GM19395 (cell line): ENCODE measurements around the gene FAM20C.

Experiments
- ATAC-seq: cut with Tn5 transposase; IDR thresholded peaks from one replicate; pipeline ENCODE4 v1.9.1; 2021; ENCODE audit warnings: mild to moderate bottlenecking, moderate library complexity; ENCODE audit not compliant: unreplicated experiment

The FAM20C gene

GRCh38 chr7:207418-208129, 15.2 kb downstream of the FAM20C start:
- no peak for ATAC-seq

GRCh38 chr7:208130-208673, 15.8 kb downstream of the FAM20C start:
- no peak for ATAC-seq

- ATAC-seq, result no peak
Measured at GRCh38 chr7:208816-209215, 16.4 kb downstream of the FAM20C start.

- no peak for ATAC-seq
Measured at GRCh38 chr7:209416-209815, 17.0 kb downstream of the FAM20C start.

GRCh38 chr7:209906-210305, 17.5 kb downstream of the FAM20C start:
- ATAC-seq, result no peak

GRCh38 chr7:210401-210925, 18.1 kb downstream of the FAM20C start:
- ATAC-seq, result no peak

- ATAC-seq, result no peak
Measured at GRCh38 chr7:211033-211714, 18.8 kb downstream of the FAM20C start.

GRCh38 chr7:211715-212058, 19.3 kb downstream of the FAM20C start:
- no peak for ATAC-seq

GRCh38 chr7:212754-213153, 20.4 kb downstream of the FAM20C start:
- no peak for ATAC-seq

- no peak for ATAC-seq
Measured at GRCh38 chr7:213324-213993, 21.1 kb downstream of the FAM20C start.

DNA sequence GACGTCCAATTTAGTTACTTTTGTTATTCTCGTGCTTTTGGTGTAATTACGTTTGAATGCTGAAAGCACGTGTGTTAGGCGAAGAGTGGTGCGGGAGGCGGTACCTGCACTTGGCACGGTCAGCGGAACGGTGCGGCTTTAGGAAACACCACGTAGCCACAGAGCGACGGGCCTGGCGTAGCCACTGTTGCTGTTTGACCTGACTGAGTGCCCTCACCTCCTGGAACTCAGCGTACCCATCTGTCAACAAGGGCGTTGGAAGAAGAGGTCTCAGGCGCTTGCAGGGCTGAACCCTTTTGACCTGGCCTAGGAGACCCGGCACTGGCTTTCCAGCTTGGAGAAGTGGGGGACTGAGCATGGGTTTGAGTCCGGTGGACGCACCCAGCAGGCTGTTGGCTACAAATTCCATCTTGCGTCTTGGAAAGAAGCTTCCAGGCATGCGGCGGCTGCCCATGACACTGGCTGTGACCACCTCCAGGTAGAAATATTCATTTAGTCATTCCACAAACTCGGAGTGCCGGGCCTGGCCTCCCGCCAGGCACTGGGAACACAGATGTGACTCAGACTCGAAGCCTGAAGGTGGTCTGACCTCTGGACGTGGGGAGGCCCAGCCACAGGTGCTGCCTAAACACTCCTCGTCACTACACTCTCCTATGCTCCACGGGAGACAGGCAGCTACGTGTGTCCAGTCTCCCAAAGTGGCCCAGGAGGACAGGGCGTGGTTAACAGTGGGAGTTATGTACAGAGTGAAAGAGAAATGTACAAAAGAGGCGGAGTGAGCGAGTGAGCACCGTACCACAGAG, 22.2 kb downstream of the FAM20C start:
- ATAC-seq, result no peak

- ATAC-seq, result no peak
Measured at GRCh38 chr7:216360-217300, 24.3 kb downstream of the FAM20C start.

DNA sequence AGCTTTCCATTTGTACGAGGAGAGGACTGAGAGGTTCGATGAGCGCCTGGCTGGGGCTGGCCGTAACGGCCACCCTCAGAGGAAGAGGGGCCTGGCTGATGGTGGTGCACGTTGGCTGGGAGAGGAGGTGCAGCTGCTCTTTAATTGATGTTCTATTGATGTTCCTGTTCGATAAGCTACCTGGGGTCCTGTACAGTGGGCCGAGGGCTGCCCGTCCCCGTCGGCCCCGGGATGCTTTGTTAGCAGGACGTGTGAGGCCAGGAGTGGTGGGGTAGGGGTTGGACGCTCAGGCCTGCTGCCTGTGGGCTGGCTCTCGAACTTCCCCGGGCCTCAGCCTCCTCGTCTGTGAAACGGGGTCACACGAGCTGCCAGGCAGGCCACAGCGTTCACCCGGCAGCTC, 25.4 kb downstream of the FAM20C start:
- ATAC-seq, result no peak

DNA sequence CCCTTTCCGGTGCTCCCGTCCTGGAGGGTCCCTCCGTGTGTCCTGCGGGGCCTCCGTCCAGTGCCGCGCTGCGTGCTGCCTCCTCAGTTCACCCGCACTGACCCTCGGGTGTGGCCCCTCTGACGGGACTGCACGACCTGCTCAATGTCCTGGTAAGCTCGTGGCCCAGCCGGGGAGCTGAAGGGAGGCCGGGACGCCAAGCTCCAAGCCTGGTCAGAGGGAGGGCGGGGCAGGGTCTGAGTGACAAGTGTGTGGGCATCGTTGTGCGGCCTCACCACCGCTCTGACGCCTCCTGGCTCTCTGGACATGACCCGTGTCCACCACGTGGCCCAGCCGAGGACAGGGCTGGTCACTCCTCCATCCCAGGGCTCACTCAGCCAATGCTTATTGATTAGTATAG, 25.9 kb downstream of the FAM20C start:
- no peak for ATAC-seq

DNA sequence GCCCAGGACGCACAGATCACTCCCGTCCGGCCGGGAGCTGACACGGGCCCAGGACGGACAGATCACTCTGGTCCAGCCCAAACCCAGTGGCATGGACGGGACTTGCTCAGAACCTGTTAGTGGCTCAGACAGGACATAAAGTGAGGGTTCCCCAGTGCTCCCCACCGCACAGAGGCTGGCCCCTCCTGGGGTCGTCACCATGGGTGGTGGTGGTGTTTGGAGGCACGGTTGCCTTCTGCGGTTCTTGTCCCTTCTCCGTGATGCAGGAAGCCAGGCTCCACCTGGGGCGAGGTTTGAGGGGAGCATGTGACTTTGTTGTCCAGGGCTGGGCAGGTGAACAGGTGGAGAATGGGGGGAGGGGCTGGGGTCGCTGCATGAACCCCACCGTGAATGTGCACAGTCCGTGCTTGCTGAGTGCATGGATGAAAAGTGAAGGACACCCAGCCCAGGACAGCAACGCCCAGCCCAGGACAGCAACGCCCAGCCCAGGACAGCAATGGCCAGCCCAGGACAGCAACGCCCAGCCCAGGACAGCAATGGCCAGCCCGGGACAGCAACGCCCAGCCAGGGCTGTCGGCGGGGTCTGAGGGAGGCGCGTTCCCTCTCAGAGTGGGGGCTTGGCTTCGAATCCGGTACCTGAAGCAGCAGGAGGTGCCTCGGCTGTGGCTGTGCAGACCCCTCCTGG, 26.7 kb downstream of the FAM20C start:
- ATAC-seq, result no peak

DNA sequence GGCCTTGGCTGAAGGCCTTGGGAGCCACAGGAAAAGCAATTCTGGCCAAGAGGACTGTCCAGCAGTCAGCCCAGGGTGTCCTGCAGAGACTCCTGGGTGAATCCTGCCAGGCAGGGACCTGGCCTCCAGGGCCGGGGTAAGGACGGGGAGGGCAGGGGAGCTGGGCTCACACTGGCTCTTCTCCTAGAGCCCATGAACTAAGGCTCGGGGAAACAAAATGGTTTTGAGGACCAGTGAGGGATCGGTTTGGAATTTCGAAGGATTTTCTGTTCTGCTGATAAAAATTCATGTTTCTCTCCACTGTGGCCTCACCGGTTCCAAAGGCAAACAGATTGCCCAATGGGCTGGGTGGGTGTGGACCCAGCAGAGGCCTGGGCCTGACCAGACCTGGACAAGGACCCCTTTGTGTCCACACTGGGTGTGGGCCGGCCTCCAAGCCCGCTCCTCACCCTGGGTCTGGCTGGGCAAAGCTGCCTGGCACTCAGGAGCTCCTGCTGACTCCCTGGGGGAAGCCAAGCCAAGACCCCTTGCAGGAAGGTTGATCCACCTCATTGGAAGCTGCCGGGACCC, 27.3 kb downstream of the FAM20C start:
- ATAC-seq, result no peak

DNA sequence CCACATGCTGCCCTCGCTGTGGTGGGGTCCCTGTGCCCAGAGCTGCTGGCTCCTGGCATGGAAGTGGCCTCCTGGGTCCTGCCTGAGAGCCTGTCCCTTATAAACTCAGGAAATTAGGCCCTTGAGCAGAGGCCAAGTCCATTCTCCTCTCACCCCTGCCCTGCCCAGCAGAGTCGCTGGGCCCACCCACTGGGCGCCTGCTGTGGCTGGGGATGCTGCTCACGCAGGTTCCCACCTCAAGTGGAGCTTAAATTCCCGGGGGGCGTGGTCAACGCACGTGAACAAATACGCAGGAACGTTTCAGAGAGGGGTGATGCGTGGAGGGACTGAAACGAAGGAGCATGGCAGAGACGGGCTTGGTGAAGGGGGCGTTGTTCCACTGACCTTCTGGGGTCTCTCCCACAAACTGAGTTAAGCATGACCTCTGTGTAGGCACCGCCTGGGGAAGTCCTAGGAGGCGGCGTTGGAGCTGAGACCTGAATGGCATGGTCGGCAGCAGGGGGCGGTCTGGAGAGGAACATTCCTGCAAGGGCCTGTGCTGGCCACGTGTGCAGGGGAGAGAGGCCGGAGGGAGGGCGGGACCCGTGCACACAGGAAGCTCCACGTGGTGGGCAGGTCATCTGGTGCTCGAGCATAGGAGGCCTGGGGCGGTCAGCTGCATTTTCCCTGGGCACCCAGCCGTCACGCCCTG, 27.9 kb downstream of the FAM20C start:
- no peak for ATAC-seq

DNA sequence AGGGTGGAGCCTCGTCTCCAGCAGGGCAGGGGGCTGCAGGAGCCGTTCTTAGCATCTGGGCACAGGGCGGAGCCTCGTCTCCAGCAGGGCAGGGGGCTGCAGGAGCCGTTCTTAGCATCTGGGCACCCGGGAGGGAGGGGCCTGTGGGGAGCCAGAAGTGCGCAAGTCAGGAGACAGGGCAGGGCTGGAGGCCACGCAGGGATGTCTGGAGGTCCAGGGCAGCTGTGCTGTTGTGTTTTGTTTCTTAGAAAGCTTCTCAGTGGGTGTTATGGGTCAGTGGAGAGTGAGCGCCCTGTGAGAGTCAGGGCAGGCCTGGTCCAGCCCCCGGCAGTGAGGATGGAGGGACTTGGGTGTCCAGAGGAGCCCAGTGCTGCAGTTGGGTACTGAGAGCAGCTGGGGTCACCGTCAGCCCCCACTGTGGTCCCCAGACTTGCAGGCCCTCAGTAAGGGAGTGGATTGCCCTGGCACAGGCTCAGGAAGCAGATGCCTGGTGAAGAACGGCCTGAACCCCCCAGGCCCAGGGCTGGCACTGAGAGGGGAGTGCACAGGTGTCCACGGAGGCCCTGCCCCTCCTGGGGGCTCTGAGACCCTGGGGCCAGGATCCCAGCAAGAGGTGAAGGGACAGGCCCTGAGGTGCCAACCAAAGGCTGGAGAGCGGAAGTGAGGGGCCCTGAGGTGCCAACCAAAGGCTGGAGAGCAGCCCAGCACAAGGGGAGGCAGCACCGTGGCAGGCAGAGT, 29.8 kb downstream of the FAM20C start:
- ATAC-seq, result no peak
